Fibroblast of lung (primary cell): ENCODE measurements around the gene C1GALT1. TPM values are rescaled to one million over a fixed set of nuclear protein-coding genes. Genes with fewer than 3 reads are reported as not detected.

Experiments used
- DNase-seq, 2 donors: peaks; one replicate each; pipeline versions ENCODE4 v3.0.0 to v3.0.0-alpha.2; 2010; ENCODE audit warnings: low read depth in 2 of 2
- H2AFZ ChIP-seq: 2 replicates; pipeline ENCODE4 v1.5.1; 2012; ENCODE audit warnings: low read length, control low read depth, inconsistent platforms
- H3K27ac ChIP-seq: 2 replicates; pipeline ENCODE4 v1.5.1; 2011; ENCODE audit warnings: low read length, control low read depth; ENCODE audit not compliant: insufficient read depth
- H3K27me3 ChIP-seq: 2 replicates; pipeline ENCODE4 v1.5.1; 2011; ENCODE audit warnings: mild to moderate bottlenecking, low read length; ENCODE audit not compliant: control insufficient read depth, insufficient read depth
- H3K36me3 ChIP-seq: 2 replicates; pipeline ENCODE4 v1.5.1; 2011; ENCODE audit warnings: low read length; ENCODE audit not compliant: control insufficient read depth, insufficient read depth
- H3K4me1 ChIP-seq: 2 replicates; pipeline ENCODE4 v1.5.1; 2011; ENCODE audit warnings: low read length; ENCODE audit not compliant: control insufficient read depth, insufficient read depth; ENCODE audit errors: extremely low read depth
- H3K4me2 ChIP-seq: 2 replicates; pipeline ENCODE4 v1.5.1; 2011; ENCODE audit warnings: low read length, control low read depth; ENCODE audit not compliant: insufficient read depth; ENCODE audit errors: extremely low read depth
- H3K4me3 ChIP-seq, 4 experiments: fragments of 200-600 bp in 1 of 4; sonication (generic) in 1 of 4; replicated peaks in 1 of 4; 2 replicates each; pipeline ENCODE4 v1.5.1; 2011 to 2016; ENCODE audit warnings: low read length in 4 of 4, low read depth in 3 of 4, mild to moderate bottlenecking in 3 of 4, control low read depth in 2 of 4, inconsistent platforms in 1 of 4, mixed read lengths in 1 of 4; ENCODE audit not compliant: insufficient read depth in 1 of 4; ENCODE audit errors: control extremely low read depth in 1 of 4
- H3K79me2 ChIP-seq: 2 replicates; pipeline ENCODE4 v1.5.1; 2012; ENCODE audit warnings: mild to moderate bottlenecking, low read length, inconsistent platforms; ENCODE audit not compliant: control insufficient read depth, insufficient read depth
- H3K9ac ChIP-seq: 2 replicates; pipeline ENCODE4 v1.5.1; 2011; ENCODE audit warnings: mild to moderate bottlenecking, low read length, control low read depth; ENCODE audit not compliant: insufficient read depth
- H3K9me3 ChIP-seq: 2 replicates; pipeline ENCODE4 v1.5.1; 2012; ENCODE audit warnings: low read depth, low read length; ENCODE audit not compliant: control insufficient read depth, insufficient read depth
- H4K20me1 ChIP-seq: 2 replicates; pipeline ENCODE4 v1.5.1; 2011; ENCODE audit warnings: low read length; ENCODE audit not compliant: control insufficient read depth, insufficient read depth; ENCODE audit errors: extremely low read depth
- EZH2 ChIP-seq: IDR thresholded peaks from 2 replicates; pipeline ENCODE4 v1.5.1; 2012; ENCODE audit warnings: low read length, control low read depth, mild to moderate bottlenecking; ENCODE audit errors: missing control alignments
- polyA plus RNA-seq, 2 donors: library from polyadenylated mRNA; depleted of rRNA in 1 of 2; stranded (reverse) in 1 of 2; unstranded in 1 of 2; fragments of >200 nt; gene quantifications; 2 replicates each; pipeline ENCODE4 v1.2.1, GENCODE V29; 2011 to 2012; ENCODE audit warnings: missing spikeins in 1 of 2
- total RNA-seq: library from RNA; depleted of rRNA; stranded (reverse); fragments of >200 nt; gene quantifications from 2 replicates; pipeline ENCODE4 v1.2.1, GENCODE V29; 2014
- TF ChIP-seq, protein P1 (sequence below), 2 donors: IDR thresholded peaks in 1 of 2; conservative IDR thresholded peaks in 1 of 2; 1 replicate in 1 of 2; 2 replicates in 1 of 2; pipeline ENCODE4 v1.5.1; 2011 to 2012; ENCODE audit warnings: low read length in 2 of 2, control low read depth in 1 of 2, inconsistent platforms in 1 of 2, low read depth in 1 of 2, mild to moderate bottlenecking in 1 of 2

C1GALT1 gene
- total and polyA plus RNA-seq, 2 donors (not counting 1 experiment from before 2014, with no cell fraction given), result 17.0 to 26.3 TPM

DNA sequence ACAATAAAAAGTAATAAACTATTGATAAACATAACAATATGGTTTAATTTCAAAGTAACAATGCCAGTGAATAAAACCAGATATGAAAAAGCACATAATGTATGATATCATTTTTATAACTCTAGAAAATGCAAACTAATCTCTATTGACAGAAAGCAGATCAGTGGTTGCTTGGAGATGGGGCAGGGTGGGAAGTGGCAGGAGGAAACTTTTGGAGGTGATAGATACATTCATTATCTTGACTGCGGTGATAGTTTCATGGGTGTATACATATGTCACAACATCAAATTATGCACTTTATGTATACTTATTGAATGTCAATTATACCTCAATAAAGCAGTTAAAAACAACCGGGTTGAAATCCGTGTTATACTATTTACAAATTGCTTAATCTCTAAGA, 16.0 kb upstream of the C1GALT1 start:
- H3K36me3 ChIP-seq, result no peaks in the 10 kb centered on the region

DNA sequence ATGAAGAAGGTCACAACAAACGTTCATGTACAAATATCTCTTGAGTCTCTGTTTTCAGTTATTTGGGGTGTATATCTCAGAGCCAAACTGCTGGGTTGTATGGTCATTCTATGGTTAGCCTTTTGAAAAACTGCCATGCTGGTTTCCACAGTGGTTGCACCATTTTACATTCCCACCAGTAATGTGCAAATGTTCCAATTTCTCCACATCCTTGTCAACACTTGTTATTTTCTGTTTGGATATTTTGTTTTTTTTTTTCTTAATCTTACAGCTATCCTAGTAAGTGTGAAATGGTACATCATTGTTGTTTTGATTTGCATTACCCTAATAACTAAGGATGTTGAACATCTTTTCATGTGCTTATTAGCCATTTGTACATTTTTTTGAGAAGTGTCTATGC, 13.0 kb upstream of the C1GALT1 start:
- Histone ChIP-seq H3K9ac (no peak overlapping the region), H3K27ac (no peak overlapping the region), H3K27me3 (no peaks in the 10 kb centered on the region), H3K36me3 (no peaks in the 10 kb centered on the region), H3K4me3 (no peak overlapping the region), H3K79me2 (no peaks in the 10 kb centered on the region), H3K4me2 (no peak overlapping the region), H3K4me1 (no peaks in the 10 kb centered on the region), H4K20me1 (no peaks in the 10 kb centered on the region), H3K9me3 (no peaks in the 10 kb centered on the region), H2AFZ (no peak overlapping the region)
- no peak for DNase-seq
- TF ChIP-seq, protein P1, sequence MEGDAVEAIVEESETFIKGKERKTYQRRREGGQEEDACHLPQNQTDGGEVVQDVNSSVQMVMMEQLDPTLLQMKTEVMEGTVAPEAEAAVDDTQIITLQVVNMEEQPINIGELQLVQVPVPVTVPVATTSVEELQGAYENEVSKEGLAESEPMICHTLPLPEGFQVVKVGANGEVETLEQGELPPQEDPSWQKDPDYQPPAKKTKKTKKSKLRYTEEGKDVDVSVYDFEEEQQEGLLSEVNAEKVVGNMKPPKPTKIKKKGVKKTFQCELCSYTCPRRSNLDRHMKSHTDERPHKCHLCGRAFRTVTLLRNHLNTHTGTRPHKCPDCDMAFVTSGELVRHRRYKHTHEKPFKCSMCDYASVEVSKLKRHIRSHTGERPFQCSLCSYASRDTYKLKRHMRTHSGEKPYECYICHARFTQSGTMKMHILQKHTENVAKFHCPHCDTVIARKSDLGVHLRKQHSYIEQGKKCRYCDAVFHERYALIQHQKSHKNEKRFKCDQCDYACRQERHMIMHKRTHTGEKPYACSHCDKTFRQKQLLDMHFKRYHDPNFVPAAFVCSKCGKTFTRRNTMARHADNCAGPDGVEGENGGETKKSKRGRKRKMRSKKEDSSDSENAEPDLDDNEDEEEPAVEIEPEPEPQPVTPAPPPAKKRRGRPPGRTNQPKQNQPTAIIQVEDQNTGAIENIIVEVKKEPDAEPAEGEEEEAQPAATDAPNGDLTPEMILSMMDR (conservative IDR thresholded peaks at IDR 0.05 in 1 of 2, IDR thresholded peaks at IDR 0.05 in 1 of 2; ENCODE audit: low read depth in 1 of 2, low read length in 2 of 2), result no peak
- no peak for TF ChIP-seq EZH2

More for the DNA sequence above, 16.0 kb upstream of the C1GALT1 start:
- no peak overlapping the region for H3K27ac ChIP-seq
- no peaks in the 10 kb centered on the region for H3K4me1 ChIP-seq
- no peaks in the 10 kb centered on the region for H4K20me1 ChIP-seq
- no peak overlapping the region for H3K9ac ChIP-seq
- H3K9me3 ChIP-seq, result no peaks in the 10 kb centered on the region
- H3K79me2 ChIP-seq, result no peaks in the 10 kb centered on the region
- DNase-seq, result no peak
- no peak overlapping the region for H2AFZ ChIP-seq
- no peak overlapping the region for H3K4me2 ChIP-seq
- no peak overlapping the region for H3K4me3 ChIP-seq
- no peaks in the 10 kb centered on the region for H3K27me3 ChIP-seq
- TF ChIP-seq, protein P1 (conservative IDR thresholded peaks at IDR 0.05 in 1 of 2, IDR thresholded peaks at IDR 0.05 in 1 of 2; ENCODE audit: low read depth in 1 of 2, low read length in 2 of 2), result no peak
- no peak for TF ChIP-seq EZH2

DNA sequence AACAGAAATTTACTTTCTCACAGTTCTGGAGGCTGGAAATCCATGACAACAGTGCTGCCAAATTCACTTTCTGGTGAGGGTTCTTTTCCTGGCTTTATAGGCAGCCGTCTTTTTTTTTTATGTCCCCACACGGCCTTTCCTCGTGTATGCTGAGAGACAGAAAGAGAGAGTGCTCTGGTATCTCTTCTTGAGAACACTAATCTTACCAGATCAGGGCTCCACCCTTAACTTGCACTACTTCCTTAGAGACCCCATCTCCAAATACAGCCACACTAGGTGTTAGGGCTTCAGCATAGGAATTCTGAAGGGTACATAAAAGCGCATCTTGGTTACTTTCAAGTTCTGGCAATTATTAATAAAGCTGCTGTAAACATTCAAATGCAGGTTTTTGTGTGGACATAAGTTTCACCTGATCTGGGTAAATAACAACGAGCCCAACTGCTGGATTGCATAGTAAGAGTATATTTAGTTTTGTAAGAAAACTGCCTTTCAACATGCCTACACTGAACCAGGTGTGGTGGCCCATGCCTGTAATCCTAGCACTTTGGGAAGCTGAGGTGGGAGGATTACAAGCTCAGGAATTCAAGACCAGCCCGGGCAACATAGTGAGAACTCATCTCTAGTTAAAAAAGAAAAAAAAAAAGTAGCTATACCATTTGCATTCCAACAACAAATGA, 8.2 kb upstream of the C1GALT1 start:
- H3K27me3 ChIP-seq, result no peaks in the 10 kb centered on the region
- H4K20me1 ChIP-seq, result no peaks in the 10 kb centered on the region
- no peaks in the 10 kb centered on the region for H3K36me3 ChIP-seq
- H3K4me3 ChIP-seq, result no peak overlapping the region
- no peak overlapping the region for H3K4me2 ChIP-seq
- no peaks in the 10 kb centered on the region for H3K79me2 ChIP-seq
- H3K27ac ChIP-seq, result no peak overlapping the region
- no peaks in the 10 kb centered on the region for H3K9me3 ChIP-seq
- H2AFZ ChIP-seq, result no peak overlapping the region
- no peak for DNase-seq
- peaks cover 2% of the 10 kb centered on the region for H3K4me1 ChIP-seq
- no peak overlapping the region for H3K9ac ChIP-seq
- TF ChIP-seq EZH2, result no peak
- TF ChIP-seq, protein P1 (conservative IDR thresholded peaks at IDR 0.05 in 1 of 2, IDR thresholded peaks at IDR 0.05 in 1 of 2; ENCODE audit: low read depth in 1 of 2, low read length in 2 of 2), result no peak
